ENCODE data around the gene DAP.

Gene DAP

DNA sequence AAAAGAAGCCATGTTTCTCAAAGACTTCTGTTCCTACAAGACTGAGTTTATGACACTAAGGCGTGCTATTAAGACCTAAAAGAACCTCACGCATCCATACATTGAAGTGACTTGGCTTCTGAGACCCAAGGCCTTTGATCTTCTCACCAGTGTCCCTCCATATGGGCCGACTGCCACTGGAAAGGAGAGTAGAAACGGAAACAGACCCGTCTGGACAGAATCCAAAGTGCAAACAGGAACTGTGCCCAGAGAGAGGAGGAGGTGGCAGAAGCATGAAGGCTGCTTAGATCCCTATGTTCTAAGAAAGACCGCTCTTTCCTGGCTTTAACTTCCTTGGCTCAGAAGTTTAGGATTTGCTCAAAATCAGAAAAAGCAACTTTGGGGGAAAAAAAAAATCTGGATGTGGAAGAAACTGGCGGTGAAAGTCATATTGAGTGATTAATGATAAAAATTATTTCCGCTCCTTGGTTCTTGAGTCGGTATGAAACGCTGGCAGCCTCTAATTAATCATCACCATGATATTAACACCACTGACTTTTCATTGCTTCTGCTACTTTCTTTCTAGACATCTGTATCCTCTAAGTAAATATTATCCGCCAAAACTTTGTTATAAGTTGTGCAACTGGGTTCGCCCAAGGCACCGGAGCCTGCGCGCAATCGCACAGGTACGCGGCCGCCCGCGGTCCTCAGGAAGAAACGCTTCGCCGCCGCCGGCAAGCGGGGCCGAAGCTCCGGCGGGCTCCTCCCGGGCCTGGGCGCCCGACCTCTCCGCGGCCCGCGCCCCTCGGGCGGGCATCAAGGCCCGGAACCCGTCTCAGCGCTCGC, 726 bp downstream of the DAP start:
- DNase-seq (ENCODE audit: low spot score) = peak; percentile 19

DNA sequence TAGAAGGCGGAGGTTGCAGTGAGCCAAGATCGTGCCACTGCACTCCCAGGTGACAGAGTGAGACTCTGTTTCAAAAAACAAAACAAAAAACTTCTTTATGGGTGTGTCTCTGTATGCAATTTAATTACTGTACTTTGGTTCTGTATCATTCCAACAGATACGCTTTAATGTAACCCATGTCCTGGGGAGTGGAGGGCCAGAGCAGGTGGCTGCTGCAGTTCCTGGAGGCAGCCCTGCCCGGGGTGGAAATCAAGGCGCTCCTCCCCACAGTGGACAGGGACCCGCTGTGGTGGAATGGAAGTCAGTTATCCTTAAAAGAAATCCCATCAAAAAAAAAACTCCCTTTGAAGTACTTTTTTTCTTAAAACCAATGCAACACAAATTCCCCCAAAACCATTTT, 1.9 kb downstream of the DAP start:
- DNase-seq (ENCODE audit: low spot score) = no peak

DNA sequence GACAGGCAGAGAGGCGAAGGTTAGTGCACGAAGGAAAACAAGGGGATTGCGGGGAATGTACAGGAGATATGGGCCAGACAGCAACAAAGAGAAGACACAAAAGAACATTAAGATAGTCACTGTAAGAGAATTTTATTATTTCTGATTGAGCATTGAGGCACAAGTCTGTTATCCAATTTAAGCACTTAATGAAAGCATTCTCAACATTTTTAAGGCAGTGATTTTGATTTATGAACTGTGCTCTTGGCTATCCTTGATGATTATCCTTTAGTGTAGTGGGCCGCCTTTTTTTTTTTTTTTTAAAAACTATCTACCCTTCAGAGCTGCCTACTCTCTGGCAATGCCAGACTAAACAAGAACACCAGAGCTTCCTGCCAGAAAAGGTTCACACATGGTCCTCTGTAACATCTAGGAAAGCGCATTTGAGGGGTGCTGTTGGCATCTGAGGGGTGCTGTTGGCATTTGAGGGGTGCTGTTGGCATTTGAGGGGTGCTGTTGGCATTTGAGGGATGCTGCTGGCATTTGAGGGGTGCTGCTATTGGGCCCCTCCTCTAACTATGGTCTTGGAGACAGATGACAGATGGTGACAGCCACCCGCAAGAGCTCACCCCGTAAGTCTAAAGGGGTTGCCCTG, 3.0 kb downstream of the DAP start:
- DNase-seq (ENCODE audit: low spot score) = no peak

DNA sequence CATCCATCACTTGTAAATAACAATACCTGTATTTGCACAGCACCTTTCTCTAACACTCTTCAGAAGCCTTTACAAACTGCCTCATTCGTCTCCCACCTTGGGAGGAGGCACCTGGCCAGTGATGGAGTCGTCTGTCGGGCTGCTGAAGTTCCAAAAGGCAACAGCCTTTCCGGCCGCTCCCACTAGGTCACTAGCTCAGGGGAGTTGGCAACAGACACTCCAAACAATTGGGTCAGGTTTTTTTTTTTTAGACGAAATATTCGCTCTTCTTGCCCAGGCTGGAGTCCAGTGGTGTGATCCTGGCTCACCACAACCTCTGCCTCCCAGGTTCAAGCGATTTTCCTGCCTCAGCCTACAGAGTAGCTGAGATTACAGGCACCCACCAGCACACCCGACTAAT, 4.0 kb downstream of the DAP start:
- DNase-seq (ENCODE audit: low spot score) = no peak

DNA sequence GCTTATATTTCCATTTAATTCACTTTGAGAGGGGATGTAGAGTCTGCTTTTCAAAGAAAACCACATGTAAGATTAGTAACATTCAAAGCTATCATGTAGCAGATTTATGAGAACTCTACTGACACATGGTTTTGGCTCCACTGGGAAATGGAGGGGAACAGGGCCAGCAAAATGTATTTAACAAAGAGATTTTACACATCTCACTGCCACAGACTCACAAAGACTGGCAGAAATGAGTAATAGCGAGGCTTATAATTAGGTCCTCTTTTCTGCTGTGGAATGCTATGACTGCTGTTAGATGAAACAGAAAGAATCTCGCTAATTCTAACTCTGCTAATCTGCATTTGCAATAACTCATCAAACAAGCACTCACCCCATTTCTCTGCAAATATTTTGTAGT, 4.5 kb downstream of the DAP start:
- DNase-seq (ENCODE audit: low spot score) = no peak

GRCh38 chr5:10753178-10753577, 7.9 kb downstream of the DAP start:
- DNase-seq (ENCODE audit: low spot score) = no peak

DNA sequence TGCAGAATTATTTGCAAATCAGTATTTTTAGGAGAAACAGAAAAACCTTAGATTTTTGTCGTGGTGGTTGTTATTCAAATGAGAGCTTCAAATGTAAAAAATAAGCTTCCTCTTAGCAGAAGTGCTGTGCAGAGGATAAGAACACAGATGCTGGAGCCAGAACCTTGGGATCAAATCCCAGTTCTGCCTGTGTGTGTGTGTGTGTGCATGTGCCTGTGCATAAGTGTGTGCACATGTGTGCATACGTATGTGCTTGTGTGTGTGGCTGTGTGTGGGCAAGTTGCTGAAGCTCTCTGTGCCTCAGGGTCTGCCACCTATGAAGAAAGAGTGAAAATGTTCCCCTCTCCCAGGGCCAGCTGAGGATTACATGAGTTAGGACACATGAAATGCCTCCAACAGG, 8.6 kb downstream of the DAP start:
- no peak for DNase-seq (ENCODE audit: low spot score)

GRCh38 chr5:10750909-10751308, 10.1 kb downstream of the DAP start:
- DNase-seq (ENCODE audit: low spot score) = no peak

DNA sequence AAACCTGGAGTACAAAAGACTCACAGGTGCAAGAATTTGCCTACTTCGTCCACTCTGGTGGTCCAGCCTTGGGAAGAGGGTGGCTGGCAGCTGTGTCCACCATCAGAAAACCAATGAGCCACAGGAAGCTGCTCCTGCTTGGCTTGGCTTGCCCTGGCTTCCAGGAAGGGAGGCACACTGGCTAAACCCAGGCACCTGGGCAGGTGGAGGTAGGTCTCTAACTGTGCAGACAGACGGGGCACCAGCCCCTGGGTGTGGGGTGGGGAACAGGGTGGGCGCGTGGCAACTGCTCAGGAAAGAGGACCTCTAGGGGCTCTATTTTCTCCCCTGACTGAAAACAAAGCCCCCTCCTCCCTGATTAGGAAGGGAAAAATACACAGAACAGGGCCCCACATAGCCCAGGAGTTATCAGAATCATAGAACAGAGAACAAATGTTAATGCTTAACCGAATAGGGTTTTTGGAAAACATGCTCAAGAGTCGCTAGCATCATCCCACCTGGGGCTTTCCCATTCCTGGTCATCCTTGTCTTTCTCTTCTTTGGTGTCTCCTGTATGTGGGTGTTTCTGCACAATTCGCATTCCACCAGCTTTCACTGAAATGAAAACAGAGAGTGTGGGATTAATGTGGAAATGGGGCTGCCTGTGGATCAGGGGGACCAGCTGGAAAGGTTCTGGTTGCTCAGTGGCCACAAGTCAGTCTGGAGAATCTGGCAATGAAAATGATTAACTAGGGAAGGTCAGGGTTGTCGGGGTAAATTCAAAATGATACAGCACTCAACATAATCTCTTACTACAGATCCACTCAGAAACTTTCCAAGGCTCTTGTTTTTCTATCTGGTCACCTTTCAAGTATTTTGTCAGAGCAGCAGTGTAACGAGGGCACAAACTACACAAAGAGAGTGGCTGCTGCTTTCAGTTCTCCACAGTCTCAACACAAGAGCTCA, 13.1 kb downstream of the DAP start:
- DNase-seq (ENCODE audit: low spot score) = no peak

DNA sequence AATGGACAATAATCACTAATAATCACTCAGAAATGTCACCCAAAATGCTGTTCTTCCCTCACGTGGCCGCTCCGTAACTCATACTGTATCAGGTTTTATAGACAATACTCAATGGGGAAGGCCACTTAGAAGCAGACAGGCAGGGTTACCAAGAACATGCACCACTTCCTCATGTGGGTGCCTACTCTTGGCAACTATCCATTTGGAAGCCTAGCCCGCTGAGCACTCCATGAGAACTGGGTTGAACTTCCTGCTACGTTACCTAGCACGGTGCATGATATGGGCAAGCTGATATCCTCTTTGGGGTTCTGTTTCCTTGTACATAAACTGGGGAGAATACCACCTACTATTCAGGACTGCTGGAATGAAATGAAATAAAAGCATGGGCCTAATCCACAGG, 14.3 kb downstream of the DAP start:
- DNase-seq (ENCODE audit: low spot score) = no peak

GRCh38 chr5:10745133-10745532, 15.9 kb downstream of the DAP start:
- no peak for DNase-seq (ENCODE audit: low spot score)

- no peak for DNase-seq (ENCODE audit: low spot score)
These were observed 16.4 kb downstream of the DAP start for GRCh38 chr5:10744681-10745080.

DNA sequence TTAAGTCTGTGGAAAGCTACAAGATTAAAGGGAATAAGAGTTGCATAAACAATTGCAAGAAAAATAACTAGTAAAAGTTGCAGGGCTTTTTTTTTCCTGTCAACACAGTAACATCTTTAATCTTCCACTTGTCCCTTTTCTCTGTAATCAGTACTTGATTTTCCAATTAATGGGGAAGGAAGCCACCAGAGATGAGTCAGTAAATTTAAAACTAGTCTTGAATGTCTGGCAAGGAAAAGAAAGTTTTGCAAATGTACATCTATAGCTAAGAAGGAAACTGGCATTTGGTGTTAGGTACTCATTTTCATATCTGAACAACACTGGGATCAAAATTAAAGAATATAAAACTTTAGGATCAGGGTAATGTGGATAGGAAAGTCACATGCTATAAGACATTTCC, 17.1 kb downstream of the DAP start:
- DNase-seq (ENCODE audit: low spot score) = no peak

GRCh38 chr5:10743526-10743925, 17.5 kb downstream of the DAP start:
- no peak for DNase-seq (ENCODE audit: low spot score)

GRCh38 chr5:10741661-10742060, 19.4 kb downstream of the DAP start:
- no peak for DNase-seq (ENCODE audit: low spot score)

GRCh38 chr5:10740384-10740783, 20.6 kb downstream of the DAP start:
- no peak for DNase-seq (ENCODE audit: low spot score)

DNA sequence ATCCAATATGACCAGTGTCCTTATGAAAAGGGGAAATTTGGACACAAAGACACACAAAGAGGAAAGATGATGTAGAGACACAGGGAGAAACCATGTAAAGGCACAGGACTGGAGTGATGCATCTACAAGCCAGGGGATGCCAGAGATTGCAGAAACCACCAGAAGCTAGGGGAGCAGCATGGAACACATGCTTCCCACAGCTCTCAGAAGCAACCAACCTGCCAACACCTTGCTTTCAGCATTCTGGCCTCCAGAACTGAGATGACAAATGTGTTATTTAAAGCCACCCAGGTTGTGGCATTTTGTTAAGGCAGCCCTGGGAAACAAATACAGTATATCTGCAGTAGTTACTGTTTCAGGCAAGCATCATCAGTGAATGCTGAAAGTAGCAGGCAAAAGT, 23.2 kb downstream of the DAP start:
- DNase-seq (ENCODE audit: low spot score) = no peak

- no peak for DNase-seq (ENCODE audit: low spot score)
These were observed 24.2 kb downstream of the DAP start for GRCh38 chr5:10736808-10737207.

DNA sequence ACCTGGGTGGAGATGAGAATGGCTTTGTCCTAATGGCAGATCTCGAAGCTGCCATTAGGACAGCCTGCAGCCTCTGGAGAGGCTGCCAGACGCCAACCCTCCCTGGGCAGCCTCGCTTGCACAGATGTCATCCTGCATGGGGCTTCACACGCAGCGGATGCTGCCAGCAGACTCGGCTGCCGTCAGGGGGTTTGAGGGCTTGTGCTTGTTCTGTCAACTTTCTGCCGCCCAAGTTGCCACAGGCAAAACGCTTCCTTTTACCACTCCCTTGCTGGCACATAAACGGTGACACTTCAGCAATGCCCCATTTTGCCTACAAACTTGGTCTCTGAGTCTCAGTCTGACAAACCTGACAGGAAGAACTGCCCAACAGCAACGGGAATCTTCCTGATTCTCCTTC, 24.7 kb downstream of the DAP start:
- DNase-seq (ENCODE audit: low spot score) = no peak

DNA sequence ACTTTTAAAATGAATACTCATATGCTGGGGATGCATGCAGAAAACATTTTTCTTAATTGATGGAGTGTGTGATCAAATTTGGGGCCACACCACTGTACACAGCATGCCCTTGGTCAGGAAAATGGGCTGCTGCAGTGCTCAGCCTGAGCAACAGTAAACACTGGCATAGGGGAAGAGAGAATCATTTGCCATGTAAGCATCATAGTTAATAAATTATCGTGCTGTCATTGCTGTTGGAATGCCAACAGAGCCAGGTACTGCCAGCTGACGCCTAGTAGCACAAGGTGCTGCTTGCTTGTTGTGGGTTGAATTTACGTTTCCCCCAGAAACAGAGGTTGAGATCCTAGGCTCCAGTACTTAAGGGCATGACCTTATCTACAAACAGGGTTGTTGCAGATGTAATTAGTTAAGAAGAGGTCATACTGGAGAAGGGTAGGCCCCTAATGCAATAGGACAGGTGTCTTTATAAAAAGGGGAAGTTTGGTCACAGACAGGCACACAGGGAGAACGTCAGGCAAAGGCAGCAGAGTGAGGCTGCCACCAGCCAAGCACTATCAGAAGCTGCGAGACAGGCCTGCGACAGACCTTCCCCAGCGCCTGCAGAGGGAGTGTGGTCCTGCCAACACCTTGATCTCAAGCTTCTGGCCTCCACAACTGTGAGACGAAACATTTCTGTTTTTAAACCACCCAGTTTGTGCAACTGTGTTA, 25.3 kb downstream of the DAP start:
- DNase-seq (ENCODE audit: low spot score) = no peak

GRCh38 chr5:10734832-10735523, 26.1 kb downstream of the DAP start:
- no peak for DNase-seq (ENCODE audit: low spot score)

All from CD4-positive, alpha-beta T cell treated with Interleukin-6 at 100 ng/mL for 8 hours (primary cell).